Cardiac muscle cell (in vitro differentiated cells and primary cell): ENCODE results near the gene DDX43. TPM values are rescaled to one million over a fixed set of nuclear protein-coding genes. Genes with fewer than 3 reads are reported as not detected.

Experiments
- DNase-seq, 2 donors: peaks; one replicate each; pipeline versions ENCODE4 v3.0.0 to v3.0.0-alpha.2; 2010 to 2017; ENCODE audit warnings: low read depth in 1 of 2, low spot score in 1 of 2
- H3K27ac ChIP-seq: fragments of 200-600 bp; sonication (generic); 2 replicates; pipeline ENCODE4 v1.5.1; 2016
- H3K27me3 ChIP-seq: fragments of 200-600 bp; sonication (generic); 2 replicates; pipeline ENCODE4 v1.6.0; 2016; ENCODE audit warnings: control low read depth
- H3K36me3 ChIP-seq: fragments of 200-600 bp; sonication (generic); 2 replicates; pipeline ENCODE4 v1.5.1; 2016; ENCODE audit warnings: control low read depth
- H3K4me1 ChIP-seq: fragments of 200-600 bp; sonication (generic); 2 replicates; pipeline ENCODE4 v1.8.1; 2017; ENCODE audit warnings: low read depth, mild to moderate bottlenecking, mixed run types
- H3K4me3 ChIP-seq: fragments of 200-600 bp; sonication (generic); 2 replicates; pipeline ENCODE4 v1.5.1; 2016; ENCODE audit warnings: mild to moderate bottlenecking
- H3K9me3 ChIP-seq: fragments of 200-600 bp; sonication (generic); 2 replicates; pipeline ENCODE4 v1.5.1; 2017; ENCODE audit warnings: low read depth, mild to moderate bottlenecking, control low read depth
- polyA plus RNA-seq: library from polyadenylated mRNA; unstranded; fragments of >200 nt; fragmentation: Nextera tagmentation; extraction: Ambion mirVana; gene quantifications from 2 replicates; pipeline ENCODE4 v1.2.1, GENCODE V29; 2016
- total RNA-seq: library from RNA; depleted of rRNA; stranded (reverse); fragments of >200 nt; gene quantifications from 2 replicates; pipeline ENCODE4 v1.2.3, GENCODE V29; 2016
- TF ChIP-seq, protein P1 (sequence below): IDR thresholded peaks from 2 replicates; pipeline ENCODE4 v1.5.1; 2012; ENCODE audit warnings: low read depth, mild to moderate bottlenecking, low read length

DDX43 gene
- total RNA-seq (not detected in 2 replicates), polyA plus RNA-seq (not detected in 2 replicates)

- no peaks in the 10 kb centered on the region for H3K27me3 ChIP-seq
- no peak within 1 kb of the TSS for H3K27ac ChIP-seq
- H3K9me3 ChIP-seq = no peaks in the 10 kb centered on the region
- H3K4me3 ChIP-seq = no peak within 1 kb of the TSS
- DNase-seq = peak in 1 of 2 donors; percentile 82
- no peaks in the 10 kb centered on the region for H3K4me1 ChIP-seq
- TF ChIP-seq, protein P1, sequence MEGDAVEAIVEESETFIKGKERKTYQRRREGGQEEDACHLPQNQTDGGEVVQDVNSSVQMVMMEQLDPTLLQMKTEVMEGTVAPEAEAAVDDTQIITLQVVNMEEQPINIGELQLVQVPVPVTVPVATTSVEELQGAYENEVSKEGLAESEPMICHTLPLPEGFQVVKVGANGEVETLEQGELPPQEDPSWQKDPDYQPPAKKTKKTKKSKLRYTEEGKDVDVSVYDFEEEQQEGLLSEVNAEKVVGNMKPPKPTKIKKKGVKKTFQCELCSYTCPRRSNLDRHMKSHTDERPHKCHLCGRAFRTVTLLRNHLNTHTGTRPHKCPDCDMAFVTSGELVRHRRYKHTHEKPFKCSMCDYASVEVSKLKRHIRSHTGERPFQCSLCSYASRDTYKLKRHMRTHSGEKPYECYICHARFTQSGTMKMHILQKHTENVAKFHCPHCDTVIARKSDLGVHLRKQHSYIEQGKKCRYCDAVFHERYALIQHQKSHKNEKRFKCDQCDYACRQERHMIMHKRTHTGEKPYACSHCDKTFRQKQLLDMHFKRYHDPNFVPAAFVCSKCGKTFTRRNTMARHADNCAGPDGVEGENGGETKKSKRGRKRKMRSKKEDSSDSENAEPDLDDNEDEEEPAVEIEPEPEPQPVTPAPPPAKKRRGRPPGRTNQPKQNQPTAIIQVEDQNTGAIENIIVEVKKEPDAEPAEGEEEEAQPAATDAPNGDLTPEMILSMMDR = no peak
- no peaks in the 10 kb centered on the region for H3K36me3 ChIP-seq
These were observed at the start of gene DDX43 for GRCh38 chr6:73394577-73395354. DDX43 (plus strand) TSS chr6:73394828; CDS start chr6:73394906, 78 bp downstream.

GRCh38 chr6:73348550-73349204 lies 46.0 kb upstream of the DDX43 start:
- no peaks in the 10 kb centered on the region for H3K4me1 ChIP-seq
- no peaks in the 10 kb centered on the region for H3K9me3 ChIP-seq
- no peak for DNase-seq
- TF ChIP-seq, protein P1 = no peak
- no peaks in the 10 kb centered on the region for H3K27me3 ChIP-seq
- no peaks in the 10 kb centered on the region for H3K36me3 ChIP-seq
- H3K4me3 ChIP-seq = no peak overlapping the region
- H3K27ac ChIP-seq = no peak overlapping the region

GRCh38 chr6:73349311-73349710 lies 45.3 kb upstream of the DDX43 start:
- H3K27me3 ChIP-seq = no peaks in the 10 kb centered on the region
- DNase-seq = no peak
- H3K9me3 ChIP-seq = no peaks in the 10 kb centered on the region
- H3K27ac ChIP-seq = no peak overlapping the region
- H3K4me3 ChIP-seq = no peak overlapping the region
- TF ChIP-seq, protein P1 = no peak
- H3K36me3 ChIP-seq = no peaks in the 10 kb centered on the region
- H3K4me1 ChIP-seq = no peaks in the 10 kb centered on the region

GRCh38 chr6:73353636-73354593 lies 40.7 kb upstream of the DDX43 start, which contains the start of gene DPPA5:
DPPA5 (minus strand) TSS chr6:73354276; CDS start chr6:73354225, 51 bp downstream.
- DNase-seq = no peak
- Histone ChIP-seq H3K27me3 (no peaks in the 10 kb centered on the region), H3K27ac (no peak within 1 kb of the TSS), H3K36me3 (no peaks in the 10 kb centered on the region), H3K9me3 (no peaks in the 10 kb centered on the region), H3K4me1 (no peaks in the 10 kb centered on the region), H3K4me3 (no peak within 1 kb of the TSS)
- TF ChIP-seq, protein P1 = no peak

DNA sequence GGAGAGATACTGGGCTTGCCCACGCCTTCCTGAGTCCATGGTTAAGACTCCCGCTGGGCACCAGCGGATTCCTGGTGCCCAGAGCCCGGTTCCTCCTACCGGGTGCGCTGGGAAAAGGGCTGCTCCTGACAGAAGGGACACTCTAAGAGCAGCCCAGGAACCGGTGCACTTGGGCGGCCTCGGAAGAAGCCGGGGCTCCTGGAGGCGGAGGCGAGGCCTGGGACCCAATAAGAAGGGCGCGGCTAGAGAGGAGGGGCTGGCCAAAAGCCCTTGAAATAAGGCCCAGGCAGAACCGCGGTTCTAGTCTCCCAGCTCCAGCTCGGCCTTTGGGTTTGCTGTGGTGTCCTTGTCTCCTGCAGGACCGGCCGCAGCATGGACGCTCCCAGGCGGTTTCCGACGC lies 32.3 kb upstream of the DDX43 start, which contains the start of gene KHDC3L:
Gene KHDC3L (plus strand): TSS at position 301 of the 400 bp plus-strand sequence. CDS start 72 bp downstream, at position 373.
- no peaks in the 10 kb centered on the region for H3K9me3 ChIP-seq
- H3K4me1 ChIP-seq = no peaks in the 10 kb centered on the region
- H3K27ac ChIP-seq = no peak within 1 kb of the TSS
- H3K27me3 ChIP-seq = no peaks in the 10 kb centered on the region
- H3K36me3 ChIP-seq = no peaks in the 10 kb centered on the region
- H3K4me3 ChIP-seq = no peak within 1 kb of the TSS
- DNase-seq = no peak
- TF ChIP-seq, protein P1 = no peak
